Keratinocyte (primary cell): ENCODE data around the gene ULK4. TPM values are rescaled to one million over a fixed set of nuclear protein-coding genes. Genes with fewer than 3 reads are reported as not detected.

ENCODE experiments used
- DNase-seq: peaks from one replicate; pipeline ENCODE4 v3.0.0-alpha.2; 2011; ENCODE audit warnings: low read depth, missing footprints, low spot score
- FAIRE-seq: peaks from 2 replicates; lab custom pipeline; 2011; peaks lifted over from hg19 to GRCh38; lab: Jason Lieb, UNC
- H2AFZ ChIP-seq: 2 replicates; pipeline ENCODE4 v1.6.0; 2012; ENCODE audit warnings: low read length, control low read depth, inconsistent platforms; ENCODE audit not compliant: control insufficient read depth
- H3K27ac ChIP-seq: 2 replicates; pipeline ENCODE4 v1.5.1; 2011; ENCODE audit warnings: low read length; ENCODE audit not compliant: control insufficient read depth, insufficient read depth
- H3K27me3 ChIP-seq: 3 replicates; pipeline ENCODE4 v1.6.0; 2011; ENCODE audit warnings: low read length; ENCODE audit not compliant: control insufficient read depth, insufficient read depth; ENCODE audit errors: extremely low read depth
- H3K36me3 ChIP-seq, 2 experiments: 2 replicates in 1 of 2; 3 replicates in 1 of 2; pipeline ENCODE4 v1.5.1; 2011; ENCODE audit warnings: low read length in 2 of 2, mild to moderate bottlenecking in 1 of 2; ENCODE audit not compliant: control insufficient read depth in 2 of 2, insufficient read depth in 2 of 2; ENCODE audit errors: extremely low read depth in 1 of 2
- H3K4me1 ChIP-seq: 3 replicates; pipeline ENCODE4 v1.5.1; 2011; ENCODE audit warnings: low read length; ENCODE audit not compliant: control insufficient read depth, insufficient read depth; ENCODE audit errors: extremely low read depth
- H3K4me2 ChIP-seq: 3 replicates; pipeline ENCODE4 v1.6.0; 2011; ENCODE audit warnings: low read depth, low read length; ENCODE audit not compliant: control insufficient read depth, insufficient read depth; ENCODE audit errors: extremely low read depth
- H3K4me3 ChIP-seq, 3 experiments: fragments of 200-600 bp in 1 of 3; sonication (generic) in 1 of 3; 2 replicates in 2 of 3; 3 replicates in 1 of 3; pipeline ENCODE4 v1.5.1; 2011 to 2016; ENCODE audit warnings: low read length in 3 of 3, mild to moderate bottlenecking in 3 of 3, control low read depth in 2 of 3, inconsistent platforms in 1 of 3, low read depth in 1 of 3, mixed read lengths in 1 of 3, mixed run types in 1 of 3, moderate library complexity in 1 of 3; ENCODE audit not compliant: control insufficient read depth in 2 of 3, insufficient read depth in 2 of 3; ENCODE audit errors: extremely low read depth in 1 of 3
- H3K79me2 ChIP-seq: 2 replicates; pipeline ENCODE4 v1.6.0; 2012; ENCODE audit warnings: low read length; ENCODE audit not compliant: control insufficient read depth, insufficient read depth
- H3K9ac ChIP-seq: 3 replicates; pipeline ENCODE4 v1.6.0; 2011; ENCODE audit warnings: low read length; ENCODE audit not compliant: control insufficient read depth, insufficient read depth; ENCODE audit errors: extremely low read depth
- H3K9me1 ChIP-seq: 3 replicates; pipeline ENCODE4 v1.6.0; 2011; ENCODE audit warnings: low read length; ENCODE audit not compliant: control insufficient read depth, insufficient read depth; ENCODE audit errors: extremely low read depth
- H3K9me3 ChIP-seq: 2 replicates; pipeline ENCODE4 v1.5.1; 2012; ENCODE audit warnings: low read depth, low read length; ENCODE audit not compliant: control insufficient read depth
- H4K20me1 ChIP-seq: 3 replicates; pipeline ENCODE4 v1.6.0; 2011; ENCODE audit warnings: low read length; ENCODE audit not compliant: control insufficient read depth, insufficient read depth; ENCODE audit errors: extremely low read depth
- CTCF ChIP-seq, 3 experiments: IDR thresholded peaks in 1 of 3; conservative IDR thresholded peaks in 1 of 3; optimal IDR thresholded peaks in 1 of 3; 2 replicates in 2 of 3; 3 replicates in 1 of 3; pipeline versions ENCODE3 to v1.5.1; 2011; ENCODE audit warnings: low read length in 3 of 3, mild to moderate bottlenecking in 3 of 3, moderate library complexity in 2 of 3, control low read depth in 1 of 3, inconsistent platforms in 1 of 3; ENCODE audit not compliant: insufficient read depth in 2 of 3; ENCODE audit errors: extremely low read depth in 1 of 3
- EZH2 ChIP-seq: IDR thresholded peaks from one replicate; pipeline ENCODE4 v1.6.1; 2012; ENCODE audit warnings: inconsistent platforms, mild to moderate bottlenecking, low read length, moderate library complexity
- dilution Hi-C: fragments of 300-500 bp; cut with MboI; formaldehyde crosslinking; loops from one replicate; pipeline ENCODE4 v1.7.0; 2020; ENCODE audit warnings: low sequenced_read_pairs; ENCODE audit not compliant: extremely low pct_ligation_motif_present
- polyA plus RNA-seq, 5 experiments: library from polyadenylated mRNA; depleted of rRNA in 3 of 5; stranded (reverse) in 3 of 5; stranded (forward) in 1 of 5; unstranded in 1 of 5; fragments of >200 nt; gene quantifications; 1 replicate in 1 of 5; 2 replicates in 3 of 5; 3 replicates in 1 of 5; pipeline versions ENCODE4 v1.2.1 to v1.2.3, GENCODE V29; 2011 to 2012; ENCODE audit warnings: missing spikeins in 2 of 5, low read depth in 1 of 5, low replicate concordance in 1 of 5

ULK4 gene
- polyA plus RNA-seq, 1 donor (not counting 4 experiments of a cell fraction or from before 2014, with no cell fraction given): 6.1 TPM

- H3K79me2 ChIP-seq: no peaks in the 10 kb centered on the region
- DNase-seq (no peak), FAIRE-seq (no peak)
- no peak overlapping the region for H2AFZ ChIP-seq
- TF ChIP-seq CTCF (optimal IDR thresholded peaks at IDR 0.05 in 1 of 3, IDR thresholded peaks at IDR 0.05 in 1 of 3, conservative IDR thresholded peaks at IDR 0.05 in 1 of 3; ENCODE audit: extremely low read depth in 1 of 3, insufficient read depth in 2 of 3, low read length in 3 of 3) (no peak), EZH2 (no peak)
- no peaks in the 10 kb centered on the region for H3K36me3 ChIP-seq
- no peak overlapping the region for H3K4me3 ChIP-seq
- no peaks in the 10 kb centered on the region for H3K9me3 ChIP-seq
- H4K20me1 ChIP-seq: no peaks in the 10 kb centered on the region
- no peaks in the 10 kb centered on the region for H3K4me1 ChIP-seq
- H3K9ac ChIP-seq: no peak overlapping the region
- no peaks in the 10 kb centered on the region for H3K9me1 ChIP-seq
- no peak overlapping the region for H3K4me2 ChIP-seq
- no peaks in the 10 kb centered on the region for H3K27me3 ChIP-seq
- dilution Hi-C loops: no loop called here
- H3K27ac ChIP-seq: no peak overlapping the region
Observed at GRCh38 chr3:41523897-41524296, 438.0 kb downstream of the ULK4 start.

GRCh38 chr3:41522612-41523011 lies 439.3 kb downstream of the ULK4 start:
- H3K4me1 ChIP-seq: no peaks in the 10 kb centered on the region
- no peak overlapping the region for H3K9ac ChIP-seq
- dilution Hi-C loops: no loop called here
- DNase-seq (no peak), FAIRE-seq (no peak)
- TF ChIP-seq EZH2 (no peak), CTCF (optimal IDR thresholded peaks at IDR 0.05 in 1 of 3, IDR thresholded peaks at IDR 0.05 in 1 of 3, conservative IDR thresholded peaks at IDR 0.05 in 1 of 3; ENCODE audit: extremely low read depth in 1 of 3, insufficient read depth in 2 of 3, low read length in 3 of 3) (no peak)
- H4K20me1 ChIP-seq: no peaks in the 10 kb centered on the region
- H3K79me2 ChIP-seq: no peaks in the 10 kb centered on the region
- no peaks in the 10 kb centered on the region for H3K27me3 ChIP-seq
- H3K36me3 ChIP-seq: no peaks in the 10 kb centered on the region
- no peak overlapping the region for H2AFZ ChIP-seq
- H3K4me3 ChIP-seq: no peak overlapping the region
- H3K27ac ChIP-seq: no peak overlapping the region
- H3K9me3 ChIP-seq: no peaks in the 10 kb centered on the region
- no peaks in the 10 kb centered on the region for H3K9me1 ChIP-seq
- H3K4me2 ChIP-seq: no peak overlapping the region
